HG02943 (cell line): ENCODE results near the gene RLN3.

Experiments used
- ATAC-seq: cut with Tn5 transposase; IDR thresholded peaks from one replicate; pipeline ENCODE4 v1.9.1; 2021; ENCODE audit warnings: mild to moderate bottlenecking, low read depth, moderate library complexity; ENCODE audit not compliant: unreplicated experiment

RLN3 gene

GRCh38 chr19:14027856-14028450 is at the start of gene RLN3:
RLN3 (plus strand) TSS chr19:14028148; CDS start chr19:14028205, 57 bp downstream.
- ATAC-seq = no peak

DNA sequence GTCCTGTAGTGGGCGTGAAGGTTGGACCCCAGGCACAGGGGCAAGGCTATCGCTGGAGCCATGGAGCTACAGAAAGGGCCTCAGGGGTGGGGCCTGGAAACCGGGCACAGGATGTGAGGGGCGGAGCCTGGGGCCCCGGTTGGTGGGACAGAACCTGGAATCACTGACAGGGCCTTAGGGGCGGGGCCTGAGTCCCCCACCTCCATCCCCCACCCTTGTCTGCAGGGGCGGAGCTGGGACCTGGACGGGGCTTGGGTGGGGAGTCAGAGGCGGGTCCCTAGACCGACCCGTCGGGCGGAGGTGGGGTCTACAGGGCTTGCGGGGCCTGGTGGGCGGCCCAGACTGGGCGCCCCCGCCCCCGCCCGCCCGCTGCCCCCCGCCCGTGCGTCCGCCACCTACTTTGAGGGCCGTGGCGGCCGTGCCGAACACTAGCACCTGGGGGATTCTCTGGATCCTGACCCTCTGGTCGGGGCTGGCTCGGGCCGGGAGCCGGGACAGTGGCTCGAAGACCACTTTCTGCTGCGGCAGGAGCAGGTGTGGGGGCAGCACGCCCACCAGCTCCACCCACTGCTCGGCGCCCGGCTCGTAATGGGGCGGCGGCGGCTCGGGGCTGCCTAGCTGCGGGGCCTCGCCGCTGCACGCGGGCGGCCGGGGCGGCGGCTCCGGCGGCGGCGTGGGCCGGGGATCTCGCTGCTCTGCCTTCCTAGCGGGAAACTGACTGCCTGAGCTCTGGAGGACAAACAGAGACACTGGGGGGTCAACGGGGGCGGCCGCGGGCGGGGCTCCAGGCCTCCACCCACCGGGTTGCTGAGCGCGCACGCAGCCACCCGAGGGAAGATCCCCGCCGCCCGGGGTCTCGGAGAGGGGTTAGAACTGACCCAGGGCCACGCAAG is 49.4 kb upstream of the RLN3 start:
- no peak for ATAC-seq

- ATAC-seq = no peak
These were observed 48.7 kb upstream of the RLN3 start for GRCh38 chr19:13979244-13979615.

DNA sequence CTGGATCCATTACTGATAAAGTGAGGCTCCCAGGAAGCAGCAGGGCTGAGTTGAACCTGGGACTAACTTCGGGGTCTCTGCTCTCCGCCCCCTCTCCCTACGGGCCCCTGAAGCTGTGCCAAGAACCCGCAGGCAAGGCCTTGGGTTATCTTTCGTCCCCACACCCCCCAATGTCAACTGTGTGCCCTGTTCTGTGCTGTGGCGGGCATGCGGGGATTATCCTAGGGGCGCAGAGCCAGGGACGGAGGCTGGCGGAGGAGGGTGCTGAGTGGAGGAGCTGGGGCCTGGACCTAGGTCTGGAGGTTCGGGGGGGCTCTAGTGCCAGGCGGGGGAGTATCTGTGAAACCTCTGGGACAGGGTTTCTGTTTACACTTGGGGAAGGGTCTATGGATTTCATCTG is 48.3 kb upstream of the RLN3 start:
- no peak for ATAC-seq

DNA sequence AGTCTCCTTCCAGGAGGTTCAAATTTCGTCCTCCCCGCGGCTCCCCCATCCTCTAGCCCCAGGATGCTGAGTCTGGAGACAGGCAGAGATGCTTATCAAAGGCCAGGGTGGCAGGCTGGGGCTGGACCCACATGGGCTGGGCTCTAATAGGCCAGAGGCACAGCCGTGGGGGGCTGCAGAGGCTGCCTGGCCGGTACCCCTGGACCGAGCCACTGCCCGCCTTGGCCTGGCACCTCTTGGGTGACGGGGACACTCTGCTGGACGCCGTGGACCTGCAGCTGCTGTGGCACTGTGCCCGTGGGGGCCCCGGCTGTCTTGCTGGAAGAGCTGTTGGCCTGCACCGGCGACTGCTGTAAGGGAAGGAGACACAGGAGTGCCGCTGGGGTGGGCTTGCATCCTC is 47.6 kb upstream of the RLN3 start:
- ATAC-seq = no peak

DNA sequence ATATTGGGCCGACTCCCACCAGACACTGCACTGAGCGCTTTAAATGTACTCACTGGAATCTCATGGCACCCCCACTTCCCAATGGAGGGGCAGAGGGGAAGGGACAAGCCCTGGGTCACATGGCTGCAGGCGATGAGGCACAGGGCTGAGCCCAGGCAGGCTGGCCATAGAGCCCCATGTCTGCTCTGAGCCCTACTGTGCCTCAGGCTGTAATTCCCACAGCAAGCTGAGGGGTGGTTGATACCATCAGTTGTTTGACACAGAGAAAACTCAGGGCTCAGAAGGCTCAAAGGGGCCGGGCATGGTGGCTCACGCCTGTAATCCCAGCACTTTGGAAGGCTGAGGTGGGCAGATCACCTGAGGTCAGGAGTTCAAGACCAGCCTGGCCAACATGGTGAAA is 46.9 kb upstream of the RLN3 start:
- no peak for ATAC-seq

- ATAC-seq = no peak
These were observed 46.5 kb upstream of the RLN3 start for GRCh38 chr19:13981467-13981866.

DNA sequence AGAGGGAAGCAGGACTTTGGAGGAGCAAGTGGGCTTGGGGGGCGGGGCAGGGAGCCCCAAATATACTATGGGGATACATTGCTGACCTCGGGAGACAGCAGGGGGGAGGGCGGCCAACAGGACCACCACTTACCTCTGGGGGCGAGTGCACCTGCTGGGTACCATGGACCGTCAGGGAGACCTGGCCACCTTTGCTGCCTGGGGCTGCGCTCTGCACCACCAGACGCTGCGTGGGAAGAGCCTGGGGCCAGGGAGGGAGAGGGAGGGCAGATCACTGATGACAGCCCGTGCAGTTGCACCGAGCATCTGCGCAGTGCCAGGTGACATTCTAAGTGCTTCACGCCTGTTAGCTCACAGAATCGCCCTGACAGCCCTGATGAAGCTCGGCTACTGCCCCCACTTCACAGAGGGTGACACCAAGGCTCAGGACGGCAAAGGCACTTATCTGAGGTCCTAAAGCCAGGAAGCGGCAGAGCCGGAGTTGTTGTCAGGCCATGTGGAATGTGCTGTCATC is 45.9 kb upstream of the RLN3 start:
- ATAC-seq = no peak

DNA sequence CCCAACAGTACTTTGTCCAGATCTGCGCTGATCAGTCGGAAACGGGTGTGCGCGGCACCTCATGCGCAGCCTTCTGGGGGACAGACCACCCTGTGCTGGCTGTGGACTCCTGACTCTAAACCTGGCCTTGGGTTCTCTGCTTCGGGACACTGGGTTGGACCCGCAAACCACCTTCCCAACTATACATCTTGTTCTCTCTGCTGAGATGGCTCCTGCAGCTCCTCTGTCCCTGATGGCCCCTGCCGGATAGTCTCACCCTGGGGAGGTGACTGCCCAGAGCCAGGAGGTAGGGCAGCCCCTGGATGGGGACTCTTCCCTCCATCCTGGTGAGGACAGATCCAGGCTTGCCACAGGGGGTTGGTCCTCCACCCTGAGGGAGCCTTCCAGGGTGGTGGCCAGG is 45.2 kb upstream of the RLN3 start:
- ATAC-seq = no peak

GRCh38 chr19:13983213-13983889 is 44.6 kb upstream of the RLN3 start:
- no peak for ATAC-seq

GRCh38 chr19:13984186-13984585 is 43.8 kb upstream of the RLN3 start:
- ATAC-seq = no peak

GRCh38 chr19:13984875-13985741 is 42.8 kb upstream of the RLN3 start:
- no peak for ATAC-seq

- peak; percentile 17 for ATAC-seq
These were observed 42.1 kb upstream of the RLN3 start for GRCh38 chr19:13985771-13986347.

DNA sequence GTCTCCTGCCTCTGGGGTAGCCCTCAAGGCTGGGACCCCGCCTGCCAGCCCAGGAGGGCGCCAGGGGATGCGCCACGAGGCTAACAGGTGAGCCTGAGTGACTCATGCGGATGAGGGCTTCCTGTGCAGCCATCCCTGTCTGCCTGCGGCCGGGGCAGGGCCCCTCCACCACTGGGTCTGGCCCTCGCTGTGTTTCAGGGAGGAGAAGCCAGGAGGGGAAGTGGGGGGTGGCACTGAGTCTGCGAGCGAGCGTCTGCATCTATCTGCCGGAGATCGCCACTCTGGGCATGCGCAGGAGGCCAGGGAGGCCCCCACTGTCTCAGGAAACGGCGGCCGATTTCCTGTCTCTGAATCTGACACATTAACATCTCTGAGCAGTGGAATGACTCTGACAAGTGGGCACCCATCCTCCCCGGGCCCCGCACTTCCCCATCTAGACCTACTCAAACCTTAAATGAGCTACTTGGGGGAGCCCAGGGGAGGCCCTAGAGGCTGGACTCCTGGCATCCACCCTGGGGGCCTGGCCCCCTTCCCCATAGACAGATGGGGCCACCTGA is 41.5 kb upstream of the RLN3 start:
- peak; percentile 66 for ATAC-seq

GRCh38 chr19:13987101-13987890 is 40.7 kb upstream of the RLN3 start:
- no peak for ATAC-seq

GRCh38 chr19:13989487-13989886 is 38.5 kb upstream of the RLN3 start:
- no peak for ATAC-seq

- ATAC-seq = no peak
These were observed 37.9 kb upstream of the RLN3 start for GRCh38 chr19:13990085-13990484.

DNA sequence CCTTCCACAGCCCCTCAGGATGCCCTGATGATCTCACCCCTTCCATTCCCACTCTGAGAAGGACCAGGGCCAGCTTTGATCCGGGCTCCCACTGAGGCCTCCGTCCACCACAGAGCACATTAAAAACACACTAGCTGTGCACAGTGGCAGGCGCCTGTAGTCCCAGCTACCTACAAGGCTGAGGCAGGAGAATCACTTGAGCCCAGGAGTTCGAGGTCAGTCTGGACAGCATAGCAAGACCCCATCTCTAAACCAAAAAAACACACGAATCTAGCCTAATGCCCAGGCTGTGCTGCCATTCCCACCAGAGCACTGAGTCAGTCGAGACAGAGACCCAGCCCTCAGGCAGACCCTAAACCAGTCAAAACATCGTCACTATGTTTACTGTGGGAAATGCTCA is 35.9 kb upstream of the RLN3 start:
- no peak for ATAC-seq
